Parathyroid adenoma (tissue), 2 donors: ENCODE data around the gene PLEK.

ENCODE experiments used
- H2AFZ ChIP-seq: fragments of 300-600 bp; sonication (generic); one replicate; pipeline ENCODE4 v1.7.0; 2017; ENCODE audit warnings: antibody characterized with exemption, mild to moderate bottlenecking
- H3K27ac ChIP-seq: fragments of 300-600 bp; sonication (generic); one replicate; pipeline ENCODE4 v1.7.0; 2017
- H3K27me3 ChIP-seq: fragments of 300-600 bp; sonication (generic); one replicate; pipeline ENCODE4 v1.7.0; 2017; ENCODE audit warnings: low read length; ENCODE audit not compliant: control insufficient read depth, insufficient read depth
- H3K36me3 ChIP-seq: fragments of 300-600 bp; sonication (generic); one replicate; pipeline ENCODE4 v1.7.0; 2017; ENCODE audit warnings: low read length; ENCODE audit not compliant: control insufficient read depth, insufficient read depth
- H3K4me1 ChIP-seq: fragments of 300-600 bp; sonication (generic); one replicate; pipeline ENCODE4 v1.7.0; 2017; ENCODE audit warnings: control low read depth
- H3K4me2 ChIP-seq: fragments of 300-600 bp; sonication (generic); one replicate; pipeline ENCODE4 v1.7.0; 2017; ENCODE audit warnings: low read length
- H3K4me3 ChIP-seq: fragments of 300-600 bp; sonication (generic); one replicate; pipeline ENCODE4 v1.7.0; 2017; ENCODE audit warnings: low read depth, low read length
- H3K79me2 ChIP-seq: fragments of 300-600 bp; sonication (generic); one replicate; pipeline ENCODE4 v1.7.0; 2017; ENCODE audit warnings: control low read depth
- H3K9ac ChIP-seq: fragments of 300-600 bp; sonication (generic); one replicate; pipeline ENCODE4 v1.7.0; 2017; ENCODE audit warnings: mild to moderate bottlenecking
- H3K9me3 ChIP-seq: fragments of 300-600 bp; sonication (generic); one replicate; pipeline ENCODE4 v1.7.0; 2017; ENCODE audit warnings: low read length; ENCODE audit not compliant: control insufficient read depth
- TF ChIP-seq, protein P1 (sequence below): fragments of 300-600 bp; sonication (generic); IDR thresholded peaks from one replicate; pipeline ENCODE4 v1.7.0; 2017; ENCODE audit warnings: antibody characterized with exemption, mild to moderate bottlenecking
- donor health status: primary hyperparathyroidism.

PLEK gene

DNA sequence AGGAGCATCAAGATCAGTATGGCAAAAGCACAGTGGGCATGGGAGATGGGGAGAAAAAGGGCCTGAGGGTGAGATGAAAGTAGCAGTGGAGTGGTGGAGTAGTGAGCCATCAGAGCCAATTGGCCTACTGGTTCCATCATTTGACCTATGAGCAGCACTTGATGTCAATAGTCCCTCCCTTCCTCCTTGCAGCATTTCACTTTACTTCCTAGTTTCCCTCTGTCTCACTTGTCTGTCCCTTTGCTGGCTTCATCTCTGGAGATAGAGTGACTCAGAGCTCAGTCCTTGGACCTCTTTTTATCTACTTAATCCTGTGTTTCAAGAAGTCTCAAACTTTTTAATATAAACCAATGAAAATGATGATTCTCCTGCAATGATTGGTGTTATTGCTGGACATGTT is 69.9 kb downstream of the PLEK start:
- H3K9me3 ChIP-seq, result no peaks in the 10 kb centered on the region
- H3K79me2 ChIP-seq, result no peaks in the 10 kb centered on the region
- H3K4me3 ChIP-seq, result no peak overlapping the region
- no peak overlapping the region for H3K27ac ChIP-seq
- no peak overlapping the region for H3K9ac ChIP-seq
- H3K4me1 ChIP-seq, result peaks cover 17% of the 10 kb centered on the region
- peak overlapping the region; percentile 51 for H2AFZ ChIP-seq
- no peaks in the 10 kb centered on the region for H3K27me3 ChIP-seq
- H3K4me2 ChIP-seq, result no peak overlapping the region
- TF ChIP-seq, protein P1, sequence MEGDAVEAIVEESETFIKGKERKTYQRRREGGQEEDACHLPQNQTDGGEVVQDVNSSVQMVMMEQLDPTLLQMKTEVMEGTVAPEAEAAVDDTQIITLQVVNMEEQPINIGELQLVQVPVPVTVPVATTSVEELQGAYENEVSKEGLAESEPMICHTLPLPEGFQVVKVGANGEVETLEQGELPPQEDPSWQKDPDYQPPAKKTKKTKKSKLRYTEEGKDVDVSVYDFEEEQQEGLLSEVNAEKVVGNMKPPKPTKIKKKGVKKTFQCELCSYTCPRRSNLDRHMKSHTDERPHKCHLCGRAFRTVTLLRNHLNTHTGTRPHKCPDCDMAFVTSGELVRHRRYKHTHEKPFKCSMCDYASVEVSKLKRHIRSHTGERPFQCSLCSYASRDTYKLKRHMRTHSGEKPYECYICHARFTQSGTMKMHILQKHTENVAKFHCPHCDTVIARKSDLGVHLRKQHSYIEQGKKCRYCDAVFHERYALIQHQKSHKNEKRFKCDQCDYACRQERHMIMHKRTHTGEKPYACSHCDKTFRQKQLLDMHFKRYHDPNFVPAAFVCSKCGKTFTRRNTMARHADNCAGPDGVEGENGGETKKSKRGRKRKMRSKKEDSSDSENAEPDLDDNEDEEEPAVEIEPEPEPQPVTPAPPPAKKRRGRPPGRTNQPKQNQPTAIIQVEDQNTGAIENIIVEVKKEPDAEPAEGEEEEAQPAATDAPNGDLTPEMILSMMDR, result no peak
- no peaks in the 10 kb centered on the region for H3K36me3 ChIP-seq

DNA sequence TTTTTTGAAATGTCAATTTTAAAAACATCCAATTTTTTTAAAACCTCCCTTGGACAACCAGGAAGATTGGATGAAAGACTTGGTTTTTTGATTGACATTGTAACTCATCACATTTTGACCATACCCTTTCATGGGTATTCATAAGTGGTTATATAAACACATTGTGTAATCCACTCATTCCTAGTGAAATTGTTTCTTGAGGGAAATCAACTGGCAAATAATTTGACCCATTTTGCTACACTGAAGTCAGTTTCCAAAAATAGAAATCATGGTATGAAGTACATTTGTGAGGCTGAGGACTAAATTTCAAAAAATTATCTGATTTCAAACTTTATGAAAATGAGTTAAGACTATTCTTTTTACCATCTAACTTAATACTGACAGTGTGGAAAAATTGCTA is 70.5 kb downstream of the PLEK start:
- Histone ChIP-seq H3K27ac (peak overlapping the region; percentile 45), H3K36me3 (no peaks in the 10 kb centered on the region), H3K4me2 (peak overlapping the region; percentile 1), H3K9me3 (no peaks in the 10 kb centered on the region), H2AFZ (peak overlapping the region; percentile 77), H3K9ac (no peak overlapping the region), H3K4me3 (no peak overlapping the region), H3K79me2 (no peaks in the 10 kb centered on the region), H3K27me3 (no peaks in the 10 kb centered on the region), H3K4me1 (peaks cover 17% of the 10 kb centered on the region)
- TF ChIP-seq, protein P1, result no peak

DNA sequence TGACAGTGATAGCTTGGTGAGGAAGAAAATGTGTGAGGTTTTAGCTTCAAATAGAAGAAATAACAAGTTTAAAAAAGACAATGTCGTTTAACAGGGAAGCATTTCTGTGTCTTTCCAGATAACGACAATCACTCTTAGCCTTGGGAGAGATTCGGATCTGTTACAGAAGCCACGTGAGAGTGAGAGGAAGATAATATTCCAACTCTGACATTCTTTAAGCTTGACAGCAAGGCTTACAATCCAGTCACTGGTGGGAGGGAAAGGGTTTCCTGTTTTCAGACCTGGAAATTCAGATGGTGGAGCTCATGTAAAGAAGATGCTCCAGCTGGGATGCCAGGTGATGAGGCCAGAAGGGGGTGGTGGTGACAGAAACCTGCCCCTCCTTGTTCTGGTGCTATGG is 71.2 kb downstream of the PLEK start:
- H2AFZ ChIP-seq, result peak overlapping the region; percentile 77
- H3K79me2 ChIP-seq, result no peaks in the 10 kb centered on the region
- peak overlapping the region; percentile 1 for H3K4me2 ChIP-seq
- TF ChIP-seq, protein P1, result no peak
- H3K36me3 ChIP-seq, result no peaks in the 10 kb centered on the region
- H3K4me1 ChIP-seq, result peaks cover 17% of the 10 kb centered on the region
- H3K9me3 ChIP-seq, result no peaks in the 10 kb centered on the region
- no peaks in the 10 kb centered on the region for H3K27me3 ChIP-seq
- H3K27ac ChIP-seq, result peak overlapping the region; percentile 45
- no peak overlapping the region for H3K4me3 ChIP-seq
- H3K9ac ChIP-seq, result no peak overlapping the region

DNA sequence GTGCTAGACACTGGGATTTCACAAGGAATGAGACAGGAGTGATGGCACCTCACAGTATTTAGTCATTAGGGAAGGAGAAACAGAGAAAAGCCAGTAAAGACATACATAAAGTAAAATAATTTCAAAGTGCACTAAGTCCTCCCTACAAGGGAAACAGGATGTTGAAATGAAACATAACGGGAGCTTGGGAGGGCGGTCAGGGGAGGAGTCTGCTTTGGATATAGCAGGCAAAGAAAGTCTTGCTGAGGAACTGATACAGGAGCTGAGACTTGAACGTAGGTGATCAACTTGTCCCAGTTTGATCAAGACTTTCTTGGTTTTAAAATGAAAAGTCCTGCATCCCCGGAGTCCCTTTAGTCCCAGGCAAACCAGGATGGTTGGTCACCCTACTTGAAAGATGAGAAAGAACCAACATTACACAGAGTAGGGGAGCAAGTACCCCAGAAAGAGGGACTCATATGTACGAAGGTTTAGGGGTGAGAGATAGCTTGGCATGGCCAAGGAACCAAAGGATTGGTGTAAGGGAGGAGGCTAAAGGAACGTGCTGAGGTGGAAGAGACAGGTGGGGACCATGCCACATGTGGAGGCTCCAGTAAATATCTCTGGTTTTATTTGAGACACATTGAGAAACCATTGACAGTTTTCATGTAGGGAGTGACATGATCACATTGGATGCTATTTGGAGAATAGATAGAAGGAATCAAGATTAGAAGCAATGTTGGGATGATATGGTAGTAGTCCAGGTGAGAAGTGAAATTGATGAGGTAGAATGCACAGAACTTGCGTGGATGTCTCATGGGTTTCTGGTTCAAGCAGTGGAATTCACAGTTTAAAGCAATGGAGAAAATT is 73.6 kb downstream of the PLEK start:
- no peaks in the 10 kb centered on the region for H3K36me3 ChIP-seq
- H3K4me3 ChIP-seq, result no peak overlapping the region
- no peak overlapping the region for H2AFZ ChIP-seq
- H3K27ac ChIP-seq, result no peak overlapping the region
- H3K9ac ChIP-seq, result no peak overlapping the region
- no peaks in the 10 kb centered on the region for H3K9me3 ChIP-seq
- H3K4me1 ChIP-seq, result peaks cover 17% of the 10 kb centered on the region
- TF ChIP-seq, protein P1, result no peak
- no peaks in the 10 kb centered on the region for H3K79me2 ChIP-seq
- no peaks in the 10 kb centered on the region for H3K27me3 ChIP-seq
- no peak overlapping the region for H3K4me2 ChIP-seq
